ENCODE results near the gene CREB1. TPM values are rescaled to one million over a fixed set of nuclear protein-coding genes. Genes with fewer than 3 reads are reported as not detected.

CREB1 gene
- total RNA-seq, 2 donors from 2014 or later: 87.1 to 105 TPM

- Histone ChIP-seq H3K9me3 (ENCODE audit: control insufficient read depth, low read length) (no peaks in the 10 kb centered on the region), H3K4me1 (ENCODE audit: control insufficient read depth, insufficient read depth, low read length) (no peaks in the 10 kb centered on the region), H3K27me3 (ENCODE audit: control insufficient read depth, insufficient read depth, low read length, poor library complexity, severe bottlenecking) (no peaks in the 10 kb centered on the region), H3K27ac (ENCODE audit: low read depth, low read length) (no peak overlapping the region), H3K9ac (ENCODE audit: extremely low read depth, low read length, poor library complexity, severe bottlenecking) (no peak overlapping the region), H3K4me3 (ENCODE audit: low read length) (no peak overlapping the region), H3K36me3 (ENCODE audit: control insufficient read depth, insufficient read depth, low read length) (peaks cover 90% of the 10 kb centered on the region)
- TF ChIP-seq CTCF (conservative IDR thresholded peaks at IDR 0.05): no peak
- H3K27me3 Mint-ChIP-seq (ENCODE audit: insufficient read depth): no peaks in the 10 kb centered on the region
- no peak overlapping the region for H3K27ac Mint-ChIP-seq
- no peak for DNase-seq
- no peak overlapping the region for H3K4me3 Mint-ChIP-seq
- H3K4me1 Mint-ChIP-seq: no peaks in the 10 kb centered on the region
- no peaks in the 10 kb centered on the region for H3K9me3 Mint-ChIP-seq
- H3K36me3 Mint-ChIP-seq (ENCODE audit: low read depth): peaks cover 62% of the 10 kb centered on the region
Measured at GRCh38 chr2:207567671-207568070, 37.9 kb downstream of the CREB1 start.

GRCh38 chr2:207571370-207571769, 41.6 kb downstream of the CREB1 start:
- Mint-ChIP-seq H3K9me3 (no peaks in the 10 kb centered on the region), H3K36me3 (ENCODE audit: low read depth) (peaks cover 65% of the 10 kb centered on the region), H3K4me3 (no peak overlapping the region), H3K27me3 (ENCODE audit: insufficient read depth) (no peaks in the 10 kb centered on the region), H3K4me1 (no peaks in the 10 kb centered on the region), H3K27ac (no peak overlapping the region)
- TF ChIP-seq CTCF (conservative IDR thresholded peaks at IDR 0.05): no peak
- 99 to 100% methylated on average over 1 to 3 of the region's 3 CpGs for WGBS, 2 experiments (ENCODE audit: insufficient coverage in 1 of 2, insufficient read length in 1 of 2)
- no peaks in the 10 kb centered on the region for H3K9me3 ChIP-seq (ENCODE audit: control insufficient read depth, low read length)
- H3K9ac ChIP-seq (ENCODE audit: extremely low read depth, low read length, poor library complexity, severe bottlenecking): no peak overlapping the region
- no peak overlapping the region for H3K4me3 ChIP-seq (ENCODE audit: low read length)
- H3K27me3 ChIP-seq (ENCODE audit: control insufficient read depth, insufficient read depth, low read length, poor library complexity, severe bottlenecking): no peaks in the 10 kb centered on the region
- H3K27ac ChIP-seq (ENCODE audit: low read depth, low read length): no peak overlapping the region
- DNase-seq: no peak
- H3K36me3 ChIP-seq (ENCODE audit: control insufficient read depth, insufficient read depth, low read length): peaks cover 91% of the 10 kb centered on the region
- no peaks in the 10 kb centered on the region for H3K4me1 ChIP-seq (ENCODE audit: control insufficient read depth, insufficient read depth, low read length)

- H3K9me3 Mint-ChIP-seq: no peaks in the 10 kb centered on the region
- no peaks in the 10 kb centered on the region for H3K4me1 Mint-ChIP-seq
- no peak overlapping the region for H3K4me3 Mint-ChIP-seq
- no peaks in the 10 kb centered on the region for H3K27me3 ChIP-seq (ENCODE audit: control insufficient read depth, insufficient read depth, low read length, poor library complexity, severe bottlenecking)
- H3K36me3 ChIP-seq (ENCODE audit: control insufficient read depth, insufficient read depth, low read length): peaks cover 94% of the 10 kb centered on the region
- H3K9me3 ChIP-seq (ENCODE audit: control insufficient read depth, low read length): no peaks in the 10 kb centered on the region
- no peak overlapping the region for H3K27ac Mint-ChIP-seq
- peaks cover 69% of the 10 kb centered on the region for H3K36me3 Mint-ChIP-seq (ENCODE audit: low read depth)
- H3K4me1 ChIP-seq (ENCODE audit: control insufficient read depth, insufficient read depth, low read length): no peaks in the 10 kb centered on the region
- H3K9ac ChIP-seq (ENCODE audit: extremely low read depth, low read length, poor library complexity, severe bottlenecking): no peak overlapping the region
- H3K4me3 ChIP-seq (ENCODE audit: low read length): no peak overlapping the region
- no peak overlapping the region for H3K27ac ChIP-seq (ENCODE audit: low read depth, low read length)
- TF ChIP-seq CTCF (conservative IDR thresholded peaks at IDR 0.05): no peak
- DNase-seq: no peak
- 97% methylated on average over 4 of the region's 4 CpGs; no CpG with 5 or more reads in 1 of the 2 experiments for WGBS, 2 experiments (ENCODE audit: insufficient coverage in 1 of 2, insufficient read length in 1 of 2)
- H3K27me3 Mint-ChIP-seq (ENCODE audit: insufficient read depth): no peaks in the 10 kb centered on the region
Measured at GRCh38 chr2:207584952-207585351, 55.2 kb downstream of the CREB1 start.
